DMS53 (cell line): ENCODE data around the gene IL26.
"Not testable (repeated sequence)": the region's sequence is repeated elsewhere in the genome, so short reads cannot be mapped to it uniquely, and the experiment has no call there.

Experiments used
- DNase-seq: peaks from one replicate; lab custom pipeline; 2025; lab: John Stamatoyannopoulos, UW

Gene IL26

DNA sequence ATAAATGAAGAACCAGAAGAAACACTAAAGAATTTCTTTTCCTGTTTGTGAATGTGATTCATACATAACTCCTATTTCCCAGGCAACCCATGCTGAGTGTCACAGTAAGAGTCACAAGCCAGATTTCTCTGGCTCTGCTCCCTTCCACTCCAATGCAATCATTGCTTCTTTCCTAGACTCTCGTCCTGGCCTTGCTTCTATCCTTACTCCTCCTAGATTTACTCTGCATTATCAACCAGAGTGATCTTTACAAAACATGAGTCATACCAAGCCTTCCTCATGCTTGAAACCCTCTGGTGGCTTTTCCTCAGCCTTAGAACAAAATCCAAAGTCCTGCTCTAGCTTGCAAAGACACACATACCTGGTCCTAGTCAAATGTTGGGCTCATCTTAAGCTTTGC lies 14.5 kb upstream of the IL26 start:
- peak; percentile 54 for DNase-seq

DNA sequence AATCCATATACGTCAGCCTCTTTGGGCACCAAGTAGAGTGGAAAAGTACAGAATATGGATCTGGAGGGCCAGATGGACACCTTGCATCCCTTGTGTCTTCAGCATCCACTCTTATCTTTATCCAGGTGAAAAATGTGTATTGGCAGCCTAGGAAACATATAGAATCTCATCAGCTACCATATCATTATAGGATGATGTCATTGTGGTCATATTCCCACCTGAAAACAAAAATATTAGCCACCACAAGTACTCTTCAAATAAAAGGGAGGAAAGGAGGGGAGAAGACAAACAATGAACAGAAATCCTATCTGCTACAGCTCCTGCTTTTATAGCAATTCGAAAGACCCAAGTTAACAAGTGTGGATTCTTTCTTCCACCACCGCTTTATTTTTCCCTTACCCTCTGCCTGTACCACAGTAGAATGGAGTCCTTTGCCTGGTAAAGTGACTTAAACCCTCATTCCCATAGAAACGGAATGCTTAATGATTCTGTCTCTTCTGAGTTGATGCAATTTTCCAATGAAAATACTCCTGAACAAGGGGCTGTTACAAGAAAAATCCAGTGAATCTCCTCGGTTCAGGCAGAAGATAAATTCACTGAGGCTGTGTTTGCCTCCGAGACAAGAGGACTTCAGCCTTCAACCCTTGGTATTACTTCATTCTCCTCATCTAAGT lies 13.8 kb upstream of the IL26 start:
- peak; percentile 31 for DNase-seq

DNA sequence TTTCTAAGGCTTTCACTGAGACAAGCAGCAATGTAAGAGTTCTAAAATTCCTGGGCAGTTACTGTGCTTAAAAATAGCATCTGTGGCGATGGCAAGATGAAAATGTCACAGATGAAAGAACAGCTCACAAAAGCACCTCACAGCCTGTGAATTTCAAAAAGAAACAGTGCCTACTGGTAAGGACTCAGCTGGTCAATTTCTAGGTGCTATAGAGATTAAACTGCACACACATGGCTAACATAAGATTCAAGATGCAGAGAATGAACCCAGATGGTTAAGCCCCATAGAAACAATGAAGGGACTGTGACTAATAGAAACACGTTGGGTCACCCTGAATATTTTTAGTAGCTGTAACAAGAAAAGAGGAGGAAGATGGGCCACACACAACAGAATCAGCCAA lies 12.0 kb upstream of the IL26 start:
- no peak for DNase-seq

DNA sequence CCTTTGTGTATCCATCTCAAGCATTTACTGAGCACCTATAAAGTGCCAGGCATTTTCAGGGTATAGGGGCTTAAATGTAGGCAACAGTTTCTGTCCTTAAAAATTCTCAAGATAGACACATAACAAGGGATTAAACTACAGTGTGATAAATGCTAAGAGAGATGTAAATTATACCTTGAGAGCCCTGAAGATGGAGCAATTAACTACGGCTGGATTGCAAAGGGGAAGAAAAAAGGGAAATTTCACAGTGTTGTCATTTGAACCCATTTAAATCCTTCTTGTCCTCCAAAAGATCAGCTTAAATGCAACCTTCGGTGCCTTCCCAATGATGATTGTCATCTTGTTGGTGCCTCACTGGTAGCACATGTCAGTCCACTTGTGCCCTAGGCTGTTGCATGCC lies 11.5 kb upstream of the IL26 start:
- no peak for DNase-seq

DNA sequence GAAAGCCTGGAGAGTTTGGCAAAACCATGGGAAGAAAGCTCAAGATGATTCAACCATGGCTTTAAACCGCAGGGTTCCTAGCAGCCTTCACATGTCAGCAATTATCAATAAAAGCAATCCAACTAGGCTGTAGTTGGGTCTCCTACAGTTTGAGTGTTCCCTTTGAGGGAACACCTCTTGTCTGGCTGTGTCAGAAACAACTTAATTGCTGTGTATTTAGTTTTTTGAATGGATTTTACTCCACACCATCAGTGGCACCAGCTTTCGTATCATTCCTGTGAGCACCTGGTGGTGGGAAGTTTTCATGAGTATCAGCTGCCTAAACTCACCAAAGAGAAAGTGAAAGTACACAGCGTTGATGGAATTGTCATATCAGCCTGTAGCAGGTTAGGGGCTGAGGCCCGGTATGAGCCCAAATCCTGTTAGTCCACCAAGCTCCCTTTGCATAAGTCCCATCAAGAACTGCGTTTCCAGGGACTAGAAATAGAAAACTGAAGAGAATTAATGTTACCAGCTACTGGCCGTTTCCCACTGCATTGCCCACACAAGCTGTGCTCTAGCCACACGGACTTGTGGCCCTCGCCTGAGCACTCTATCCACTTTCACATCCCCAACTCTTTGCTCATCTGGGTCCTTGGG lies 10.9 kb upstream of the IL26 start:
- peak; percentile 81 for DNase-seq

DNA sequence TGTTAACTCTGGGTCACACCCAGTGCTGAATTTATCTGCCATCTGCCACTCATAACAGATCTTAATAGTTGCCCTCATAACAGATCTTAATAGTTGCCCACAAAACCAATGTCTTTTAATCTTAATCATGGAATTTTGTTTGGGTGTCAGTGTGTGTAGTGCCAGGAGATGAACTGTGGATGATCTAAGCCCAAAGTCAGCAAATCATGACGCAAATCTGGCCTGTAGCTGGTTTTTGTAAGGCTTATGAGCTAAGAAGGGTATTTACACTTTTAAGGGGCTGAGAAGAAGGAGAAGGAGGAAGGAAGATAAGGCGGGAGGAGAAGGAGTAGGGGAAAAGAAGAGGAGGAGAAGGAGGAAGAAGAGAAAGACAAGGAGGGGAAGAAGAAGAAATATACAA lies 10.0 kb upstream of the IL26 start:
- DNase-seq, result no peak

DNA sequence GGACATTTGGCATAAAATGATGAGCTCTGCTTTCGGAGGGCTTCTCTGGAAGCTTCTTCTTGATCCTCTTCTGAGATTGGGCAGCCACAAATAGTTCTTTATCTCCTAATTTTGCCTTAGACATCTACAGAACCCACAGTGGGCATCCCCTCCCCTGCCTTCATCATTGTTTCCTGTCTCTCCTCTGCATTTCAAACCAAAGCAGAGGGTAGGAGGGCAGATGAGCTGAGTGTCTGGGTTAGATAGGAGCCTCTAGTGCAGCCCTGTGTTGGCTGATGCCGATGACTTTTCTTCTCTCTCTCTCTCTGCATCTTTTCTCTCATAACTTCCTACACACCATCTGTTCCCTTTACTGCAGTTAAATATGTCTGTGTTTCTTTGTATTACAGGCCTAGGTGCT lies 8.5 kb upstream of the IL26 start:
- no peak for DNase-seq

DNA sequence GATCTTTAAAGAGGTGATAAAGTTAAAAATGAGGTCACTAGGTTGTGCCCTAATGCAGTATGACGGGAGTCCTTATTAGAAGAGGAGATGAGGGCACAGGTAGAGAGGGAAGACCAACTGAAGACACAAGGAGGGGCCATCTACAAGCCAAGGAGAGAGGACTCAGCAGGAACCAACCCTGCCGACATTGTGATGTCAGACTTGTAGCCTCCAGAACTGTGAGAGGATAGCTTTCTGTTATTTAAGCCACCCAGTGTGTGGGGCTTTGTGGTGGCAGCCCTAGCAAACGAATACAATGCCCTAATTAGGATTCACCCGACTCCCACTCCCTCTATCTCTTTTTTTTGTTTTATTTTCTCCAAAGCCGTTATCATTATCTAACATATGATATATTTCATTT lies 7.9 kb upstream of the IL26 start:
- no peak for DNase-seq

DNA sequence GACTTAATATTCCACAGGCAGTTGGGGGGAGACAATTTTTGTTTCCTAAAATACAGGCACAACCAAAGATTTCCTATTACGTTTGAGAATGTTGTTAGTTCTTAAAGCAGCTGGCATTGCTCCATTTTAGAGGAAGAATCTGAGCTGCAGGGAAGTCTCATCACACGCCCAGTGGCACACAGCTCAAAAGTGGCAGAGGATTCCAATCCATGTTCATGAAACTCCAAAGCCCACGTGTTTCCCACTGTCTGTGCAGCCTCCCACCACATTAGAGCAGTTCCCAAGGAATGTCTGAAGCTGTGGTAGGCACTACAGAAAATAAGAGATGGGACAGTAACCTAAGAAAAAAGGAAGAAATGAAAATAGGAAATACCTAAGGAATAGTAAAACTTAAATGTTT lies 6.1 kb upstream of the IL26 start:
- DNase-seq, result no peak

DNA sequence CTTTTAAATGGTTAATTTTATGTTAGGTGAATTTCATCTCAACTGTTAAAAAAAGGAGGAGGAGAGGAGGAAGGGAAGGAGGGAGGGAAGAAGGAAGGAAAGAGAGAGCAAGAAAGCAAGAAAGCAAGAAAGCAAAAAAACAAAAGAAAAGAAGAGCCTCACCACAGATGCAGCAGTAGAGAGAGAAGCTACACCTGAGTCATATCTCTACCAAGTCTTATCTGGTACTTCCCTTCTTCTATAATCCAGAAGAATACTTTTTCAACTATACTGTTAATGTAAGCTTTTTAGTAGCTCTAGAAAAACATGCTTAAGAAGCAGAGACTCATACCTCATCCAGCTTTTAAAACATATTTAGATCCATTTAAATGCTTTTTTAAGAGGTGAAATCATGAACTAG lies 5.6 kb upstream of the IL26 start:
- DNase-seq, result no peak

DNA sequence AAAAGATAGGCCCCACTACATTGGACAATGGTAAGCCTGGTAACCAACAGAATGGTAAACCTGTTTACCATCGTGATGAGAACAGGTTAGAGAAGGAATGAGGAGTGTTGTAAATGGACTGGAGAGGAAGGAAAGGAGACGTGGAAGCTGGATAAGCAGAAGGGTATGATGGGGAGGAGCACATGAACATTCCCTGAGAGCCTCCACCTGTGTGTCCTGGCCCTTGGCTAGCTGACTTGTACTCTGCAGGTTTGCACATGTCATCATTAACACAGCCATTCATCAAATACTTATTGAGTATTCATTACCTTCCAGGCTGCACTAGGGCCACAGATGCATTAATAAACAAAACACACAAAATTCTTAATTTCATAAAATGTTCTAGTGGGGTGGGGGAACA lies 4.3 kb upstream of the IL26 start:
- no peak for DNase-seq

DNA sequence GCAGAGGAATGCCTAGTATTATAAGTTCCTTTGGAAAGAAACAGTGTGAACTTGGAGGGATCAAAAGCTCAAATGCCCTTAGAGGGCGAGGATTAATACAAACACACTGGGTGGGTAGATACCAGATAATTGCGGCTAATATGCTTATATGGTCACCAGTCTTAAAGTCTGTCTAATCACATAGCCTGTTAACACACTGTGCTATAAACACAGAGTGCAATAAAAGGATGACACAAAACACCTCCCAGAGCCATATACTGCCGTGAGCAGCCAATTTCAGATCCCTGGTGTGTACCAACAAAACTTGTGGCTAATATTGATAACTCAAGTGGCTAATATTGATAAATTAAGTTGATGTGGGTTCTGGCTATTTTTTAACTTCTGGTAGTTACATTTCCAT lies 1.7 kb upstream of the IL26 start:
- no peak for DNase-seq

DNA sequence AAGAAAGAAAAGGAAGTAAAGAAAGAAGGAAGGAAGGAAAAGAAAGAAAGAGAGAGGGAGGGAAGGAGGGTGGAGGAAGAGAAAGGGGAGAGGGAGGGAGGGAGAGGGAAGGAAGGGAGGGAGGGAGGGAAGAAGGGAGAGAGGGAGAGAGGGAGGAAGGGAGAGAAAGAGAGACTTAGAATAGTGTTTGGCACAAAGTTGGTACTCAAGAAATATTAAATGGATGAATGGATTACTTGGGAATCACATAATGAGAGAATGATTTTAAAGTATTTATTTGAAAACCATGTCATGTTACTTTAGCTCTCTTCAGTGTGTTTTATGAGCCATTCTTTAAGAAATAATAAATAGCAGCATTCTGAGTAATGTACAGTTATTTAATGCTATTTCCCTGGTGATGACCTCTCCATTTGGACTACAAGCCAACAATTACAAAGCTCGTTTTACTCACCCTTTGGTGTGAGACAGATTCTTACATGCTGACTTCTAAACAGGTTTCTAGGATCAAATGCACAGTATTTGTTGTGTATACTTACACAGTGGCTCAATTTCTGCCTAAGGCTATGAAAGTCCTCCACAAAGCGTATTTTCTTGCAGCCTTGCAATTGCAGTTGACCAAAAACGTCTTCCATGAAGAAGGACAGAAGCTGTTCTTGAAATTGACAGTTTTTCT lies 861 bp downstream of the IL26 start:
- DNase-seq, result no peak

DNA sequence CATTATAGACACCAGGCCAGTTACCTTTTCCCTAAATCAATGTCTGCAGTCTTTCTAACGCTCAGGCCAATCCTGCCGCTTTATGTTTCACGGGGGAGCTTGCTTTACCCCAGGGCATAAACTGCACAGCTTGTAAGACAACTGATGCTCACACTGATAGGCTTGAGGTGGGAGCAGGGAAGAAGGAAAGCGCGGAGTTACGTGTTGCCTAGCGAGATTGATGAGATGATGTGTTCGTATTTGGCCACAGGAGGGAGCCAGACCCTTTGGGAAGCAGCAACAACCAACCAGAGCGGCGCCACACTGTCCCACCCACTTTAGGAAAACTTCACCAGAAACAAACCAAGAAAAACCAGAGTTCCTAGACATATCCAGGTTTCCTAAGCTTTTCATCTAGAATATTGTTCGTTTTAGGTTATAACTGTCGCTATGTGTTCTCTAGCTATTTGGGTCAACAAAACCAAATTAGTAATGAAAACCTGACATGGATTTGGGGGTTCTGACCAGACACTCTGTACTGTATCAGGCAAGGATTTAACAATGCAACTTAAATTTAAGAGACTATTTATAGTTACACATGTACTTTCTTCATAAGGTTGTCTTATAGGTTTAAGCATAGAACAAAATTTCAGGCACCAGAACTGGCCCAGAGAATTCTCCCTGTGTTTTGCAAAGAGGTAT lies 2.4 kb downstream of the IL26 start:
- DNase-seq, result peak; percentile 93

DNA sequence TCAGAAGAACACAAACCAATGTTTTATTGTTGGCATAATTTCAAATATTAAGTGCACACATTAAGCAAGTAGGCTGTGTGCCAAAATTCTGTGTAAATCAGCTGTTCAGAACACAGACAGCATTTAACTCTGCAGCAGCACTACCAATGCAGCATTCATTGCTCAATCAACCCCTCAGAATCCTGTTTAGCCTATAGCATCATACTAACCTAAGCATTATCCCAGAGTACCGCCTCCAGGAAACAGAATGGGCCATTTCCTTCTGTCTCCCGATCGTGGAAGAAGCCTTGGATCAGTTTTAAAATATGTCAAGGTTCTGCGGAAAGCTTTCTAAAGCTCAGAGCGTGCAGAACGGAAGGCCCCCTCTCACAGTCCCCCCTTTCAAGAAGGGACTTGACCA lies 3.3 kb downstream of the IL26 start:
- peak; percentile 33 for DNase-seq

DNA sequence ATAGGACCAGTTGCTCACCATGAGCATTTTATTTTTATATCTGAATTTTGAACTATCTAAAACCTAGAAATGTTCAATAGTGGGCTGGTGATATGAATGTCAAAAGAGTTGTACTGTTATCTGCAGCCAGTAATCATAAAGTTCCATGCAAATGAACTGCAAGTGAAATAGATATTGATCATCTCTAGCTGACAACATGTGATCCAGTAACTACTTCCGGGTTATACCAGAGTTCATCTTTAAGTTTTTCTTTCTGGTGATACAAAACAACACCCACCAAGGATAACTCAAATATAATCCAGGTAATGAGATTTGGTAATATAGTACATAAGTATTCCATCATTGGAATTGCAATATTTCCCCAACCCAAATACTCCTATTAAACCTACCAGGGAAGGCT lies 4.1 kb downstream of the IL26 start:
- DNase-seq, result no peak

DNA sequence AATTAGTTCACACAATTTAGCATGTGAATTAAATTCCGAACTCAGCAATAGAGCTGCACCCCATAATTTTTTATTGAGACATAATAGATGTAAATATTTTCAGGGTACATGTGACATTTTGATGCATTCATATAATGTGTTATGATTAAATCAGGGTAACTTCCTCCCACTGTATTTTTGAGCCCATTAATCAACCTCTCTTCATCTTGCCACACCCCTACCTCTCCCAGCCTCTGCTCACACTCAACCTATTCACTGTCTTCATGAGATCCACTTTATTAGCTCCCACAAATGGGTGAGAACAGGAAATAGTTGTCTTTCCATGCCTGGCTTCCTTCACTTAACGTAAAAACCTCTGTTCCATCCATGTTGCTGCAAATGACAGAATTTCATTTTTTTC lies 14.7 kb downstream of the IL26 start:
- no peak for DNase-seq

DNA sequence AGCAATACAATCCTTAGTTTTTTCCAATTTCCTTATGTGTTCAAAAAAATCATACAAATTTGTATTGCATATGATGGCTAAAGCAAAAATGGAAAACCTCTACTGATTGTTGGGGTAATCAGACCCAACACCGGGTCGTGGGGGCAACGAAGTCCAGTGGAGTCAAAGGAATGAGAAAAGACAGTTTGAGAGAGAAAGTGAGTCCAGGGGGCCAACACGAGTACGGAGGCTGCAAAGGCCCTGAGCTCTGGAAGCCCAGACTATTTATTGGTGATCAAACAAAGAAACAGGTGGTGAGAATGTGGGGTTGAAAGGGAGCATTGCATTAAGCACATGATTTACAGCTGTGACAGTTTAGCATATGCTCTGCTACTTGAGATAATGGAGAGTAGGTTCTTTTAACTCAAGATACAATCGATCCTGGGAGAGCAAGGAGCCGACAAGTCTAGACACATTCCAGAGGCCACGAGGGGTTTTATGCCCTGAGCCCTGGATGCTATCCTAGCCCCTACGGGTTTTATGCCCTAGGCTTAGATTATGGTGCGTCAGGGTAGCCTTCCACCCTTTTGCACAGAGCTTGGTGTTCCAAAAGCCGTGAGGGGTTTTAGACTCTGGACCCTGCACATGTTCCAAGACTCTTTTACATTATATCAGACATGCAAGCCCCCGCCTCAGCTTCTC lies 16.4 kb downstream of the IL26 start:
- not testable (repeated sequence) for DNase-seq

DNA sequence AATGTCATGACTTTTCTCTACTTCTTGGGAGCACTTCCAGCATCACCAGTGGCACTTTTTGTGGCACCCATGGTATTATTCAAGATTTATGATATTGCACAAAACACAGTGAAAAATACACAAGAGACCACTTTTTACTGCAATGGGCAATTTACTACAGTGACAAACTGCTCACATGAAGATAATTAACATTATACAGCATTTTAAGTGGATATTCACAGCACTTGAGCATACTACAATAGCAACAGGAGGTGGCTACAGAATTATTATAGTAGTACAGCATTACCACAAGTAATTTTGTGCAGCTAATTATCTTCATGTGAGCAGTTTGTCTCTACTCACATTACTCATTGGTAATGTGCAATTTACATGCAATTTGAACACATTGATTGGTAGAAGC lies 18.3 kb downstream of the IL26 start:
- DNase-seq, result no peak

DNA sequence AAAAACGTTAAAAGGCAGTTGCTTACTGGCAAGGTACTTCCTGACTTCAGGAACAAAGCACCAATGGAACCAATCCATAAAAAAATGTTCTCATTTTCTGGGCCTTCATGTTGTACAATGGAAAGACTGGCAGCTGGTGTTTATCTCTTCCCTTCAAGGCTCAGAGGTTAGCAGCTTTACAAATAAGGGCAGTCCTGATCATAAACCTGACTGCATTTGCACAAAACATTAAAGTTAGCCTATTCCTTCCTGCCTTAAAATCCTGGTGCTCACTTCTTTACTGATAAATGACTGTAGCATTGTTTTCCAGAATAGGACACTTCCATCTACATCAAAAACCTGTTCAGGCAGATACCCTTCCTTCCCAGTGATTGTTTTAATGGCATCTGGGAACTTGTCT lies 19.2 kb downstream of the IL26 start:
- peak; percentile 44 for DNase-seq

DNA sequence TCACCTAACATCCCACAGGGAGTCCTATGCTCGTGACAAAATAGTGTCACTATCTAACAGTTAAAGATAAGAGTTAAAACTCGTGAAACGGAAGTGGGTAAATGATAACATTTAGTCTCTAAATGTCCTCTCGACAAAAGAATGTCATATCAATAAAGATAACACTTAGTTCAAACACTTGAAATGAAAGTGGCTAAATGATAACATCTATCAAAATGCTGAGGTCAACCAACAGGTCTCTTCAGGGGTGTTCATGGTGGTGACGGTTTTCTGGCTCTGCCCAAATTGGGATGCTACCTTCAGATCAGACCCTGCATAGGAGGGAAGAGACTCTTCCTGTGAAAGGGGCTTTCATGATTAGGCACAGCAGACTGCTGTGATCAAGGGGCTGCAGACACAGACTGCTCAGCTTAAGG lies 22.1 kb downstream of the IL26 start:
- DNase-seq, result no peak

DNA sequence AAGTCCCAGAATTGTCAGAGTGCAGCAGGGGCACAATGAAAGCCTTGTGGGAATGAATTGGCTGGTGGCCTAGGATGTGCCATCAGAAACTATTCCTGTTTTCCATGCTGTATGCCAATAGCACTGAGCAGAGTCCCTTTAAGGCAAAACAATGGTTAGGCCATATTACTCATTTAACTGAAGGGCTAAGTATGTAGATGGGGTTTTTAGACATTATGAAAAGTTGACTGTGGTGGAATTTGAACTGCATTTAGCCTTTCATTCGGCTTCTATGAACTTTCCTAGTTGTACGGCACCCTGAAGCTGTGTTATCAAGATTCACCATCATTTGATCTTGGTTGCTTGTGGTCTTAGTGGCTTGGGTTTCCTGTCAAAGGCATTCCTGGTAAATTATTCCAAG lies 24.8 kb downstream of the IL26 start:
- no peak for DNase-seq

DNA sequence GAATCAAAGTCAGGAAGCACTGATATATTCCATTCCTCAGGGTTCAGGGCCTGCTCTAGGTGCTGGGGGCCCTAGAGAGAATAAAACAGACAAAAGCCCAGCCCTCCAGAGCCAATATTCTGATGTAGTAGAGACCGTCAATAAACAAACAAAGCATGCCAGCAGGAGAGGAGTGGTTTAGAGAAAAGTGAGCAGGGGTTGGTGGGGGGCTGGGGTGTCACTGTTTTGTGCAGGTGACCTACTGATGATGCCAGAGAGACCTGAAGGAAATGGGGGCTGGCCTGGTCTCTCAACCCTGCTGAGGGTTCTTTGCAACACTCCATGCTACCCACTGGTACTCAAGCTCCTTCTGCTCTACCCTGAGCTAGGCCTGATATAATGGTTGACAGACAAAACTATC lies 26.5 kb downstream of the IL26 start:
- DNase-seq, result no peak
